ENCODE measurements around the gene SHB.

SHB gene

GRCh38 chr9:38043931-38044623, 24.9 kb downstream of the SHB start:
- H3K4me3 ChIP-seq (ENCODE audit: low read depth, low read length) = no peak overlapping the region

- no peak overlapping the region for H3K4me3 ChIP-seq (ENCODE audit: low read depth, low read length)
Measured at GRCh38 chr9:38042626-38043357, 26.2 kb downstream of the SHB start.

GRCh38 chr9:38041564-38042243, 27.3 kb downstream of the SHB start:
- H3K4me3 ChIP-seq (ENCODE audit: low read depth, low read length) = no peak overlapping the region

- H3K4me3 ChIP-seq (ENCODE audit: low read depth, low read length) = no peak overlapping the region
Measured at GRCh38 chr9:38039907-38040682, 28.9 kb downstream of the SHB start.

GRCh38 chr9:38039090-38039906, 29.7 kb downstream of the SHB start:
- no peak overlapping the region for H3K4me3 ChIP-seq (ENCODE audit: low read depth, low read length)

- no peak overlapping the region for H3K4me3 ChIP-seq (ENCODE audit: low read depth, low read length)
Measured at GRCh38 chr9:38038307-38039089, 30.5 kb downstream of the SHB start.

GRCh38 chr9:38037981-38038306, 31.1 kb downstream of the SHB start:
- no peak overlapping the region for H3K4me3 ChIP-seq (ENCODE audit: low read depth, low read length)

- H3K4me3 ChIP-seq (ENCODE audit: low read depth, low read length) = no peak overlapping the region
Measured at GRCh38 chr9:38036359-38037084, 32.5 kb downstream of the SHB start.

- no peak overlapping the region for H3K4me3 ChIP-seq (ENCODE audit: low read depth, low read length)
Measured at GRCh38 chr9:38035873-38036272, 33.2 kb downstream of the SHB start.

- H3K4me3 ChIP-seq (ENCODE audit: low read depth, low read length) = no peak overlapping the region
Measured at GRCh38 chr9:38033941-38034340, 35.1 kb downstream of the SHB start.

- no peak overlapping the region for H3K4me3 ChIP-seq (ENCODE audit: low read depth, low read length)
Measured at GRCh38 chr9:38032266-38033110, 36.5 kb downstream of the SHB start.

- H3K4me3 ChIP-seq (ENCODE audit: low read depth, low read length) = no peak overlapping the region
Measured at GRCh38 chr9:38031594-38031993, 37.4 kb downstream of the SHB start.

GRCh38 chr9:38030658-38031057, 38.4 kb downstream of the SHB start:
- no peak overlapping the region for H3K4me3 ChIP-seq (ENCODE audit: low read depth, low read length)

GRCh38 chr9:38029915-38030638, 39.0 kb downstream of the SHB start:
- no peak overlapping the region for H3K4me3 ChIP-seq (ENCODE audit: low read depth, low read length)

- no peak overlapping the region for H3K4me3 ChIP-seq (ENCODE audit: low read depth, low read length)
Measured at GRCh38 chr9:38027714-38028113, 41.3 kb downstream of the SHB start.

- H3K4me3 ChIP-seq (ENCODE audit: low read depth, low read length) = no peak overlapping the region
Measured at GRCh38 chr9:38026840-38027527, 42.0 kb downstream of the SHB start.

Measured in iPS-11a (cell line).